Endothelial cell (in vitro differentiated cells): ENCODE data around the gene C10orf62. TPM values are rescaled to one million over a fixed set of nuclear protein-coding genes. Genes with fewer than 3 reads are reported as not detected.

Experiments used
- DNase-seq: peaks from one replicate; pipeline ENCODE4 v3.0.0; 2021; ENCODE audit warnings: low spot score
- H3K27ac Mint-ChIP-seq: one replicate; pipeline ENCODE4 v1.8.0; 2021; ENCODE audit warnings: mixed read lengths, inconsistent platforms; ENCODE audit not compliant: unreplicated experiment
- H3K27me3 Mint-ChIP-seq: one replicate; pipeline ENCODE4 v1.8.0; 2021; ENCODE audit warnings: mild to moderate bottlenecking, moderate library complexity, mixed read lengths, inconsistent platforms; ENCODE audit not compliant: unreplicated experiment
- H3K36me3 Mint-ChIP-seq: one replicate; pipeline ENCODE4 v1.8.0; 2021; ENCODE audit warnings: mild to moderate bottlenecking, low read depth, mixed read lengths, inconsistent platforms; ENCODE audit not compliant: unreplicated experiment
- H3K4me1 Mint-ChIP-seq: one replicate; pipeline ENCODE4 v1.8.0; 2021; ENCODE audit warnings: mild to moderate bottlenecking, mixed read lengths, inconsistent platforms; ENCODE audit not compliant: unreplicated experiment
- H3K4me3 Mint-ChIP-seq: one replicate; pipeline ENCODE4 v1.8.0; 2021; ENCODE audit warnings: mild to moderate bottlenecking, mixed read lengths, inconsistent platforms; ENCODE audit not compliant: unreplicated experiment
- H3K9me3 Mint-ChIP-seq: one replicate; pipeline ENCODE4 v1.8.0; 2021; ENCODE audit warnings: mixed read lengths, inconsistent platforms; ENCODE audit not compliant: unreplicated experiment
- CTCF ChIP-seq: fragments of 200-600 bp; sonication (generic); IDR thresholded peaks from one replicate; pipeline ENCODE4 v1.5.0; 2021; ENCODE audit warnings: antibody characterized with exemption; ENCODE audit not compliant: unreplicated experiment
- total RNA-seq: library from RNA; stranded (reverse); fragmentation: NEBNext Ultra II Directional; extraction: Animal tissue kit (Norgen Biotek cat#: 25700); gene quantifications from one replicate; pipeline ENCODE4 v1.2.1, GENCODE V29; 2021; ENCODE audit not compliant: unreplicated experiment

C10orf62 gene
- total RNA-seq, 1 donor from 2014 or later, result not detected

GRCh38 chr10:97546456-97547270 lies 42.9 kb upstream of the C10orf62 start:
- H3K27ac Mint-ChIP-seq, result peak overlapping the region; percentile 28
- peak overlapping the region; percentile 29 for H3K4me3 Mint-ChIP-seq

GRCh38 chr10:97547271-97547600 lies 42.3 kb upstream of the C10orf62 start:
- no peak for DNase-seq
- TF ChIP-seq CTCF, result no peak
- Mint-ChIP-seq H3K4me1 (peaks cover 72% of the 10 kb centered on the region), H3K27ac (no peak overlapping the region), H3K36me3 (peaks cover 4% of the 10 kb centered on the region), H3K27me3 (peaks cover 8% of the 10 kb centered on the region), H3K9me3 (no peaks in the 10 kb centered on the region), H3K4me3 (no peak overlapping the region)

More at GRCh38 chr10:97546456-97547270, 42.9 kb upstream of the C10orf62 start:
- Mint-ChIP-seq H3K9me3 (no peaks in the 10 kb centered on the region), H3K27me3 (peaks cover 10% of the 10 kb centered on the region), H3K36me3 (peaks cover 4% of the 10 kb centered on the region), H3K4me1 (peaks cover 78% of the 10 kb centered on the region)
- no peak for TF ChIP-seq CTCF
- no peak for DNase-seq

GRCh38 chr10:97547962-97548361 lies 41.6 kb upstream of the C10orf62 start:
- H3K36me3 Mint-ChIP-seq, result peaks cover 4% of the 10 kb centered on the region
- peaks cover 8% of the 10 kb centered on the region for H3K27me3 Mint-ChIP-seq
- H3K4me3 Mint-ChIP-seq, result no peak overlapping the region
- H3K4me1 Mint-ChIP-seq, result peaks cover 65% of the 10 kb centered on the region
- H3K27ac Mint-ChIP-seq, result peak overlapping the region; percentile 72
- no peak for TF ChIP-seq CTCF
- DNase-seq, result no peak
- no peaks in the 10 kb centered on the region for H3K9me3 Mint-ChIP-seq

- no peak for DNase-seq
- Mint-ChIP-seq H3K27ac (peak overlapping the region; percentile 88), H3K36me3 (peaks cover 4% of the 10 kb centered on the region), H3K4me3 (peak overlapping the region; percentile 23), H3K4me1 (peaks cover 63% of the 10 kb centered on the region), H3K9me3 (no peaks in the 10 kb centered on the region), H3K27me3 (peaks cover 8% of the 10 kb centered on the region)
- TF ChIP-seq CTCF, result no peak
Observed at GRCh38 chr10:97548828-97549455, 40.6 kb upstream of the C10orf62 start.
